Stimulated activated naive CD4-positive, alpha-beta T cell (primary cell): ENCODE results near the gene TMEM94.

Source experiments
- DNase-seq, 6 experiments: peaks; one replicate each; lab custom pipeline; 2025; lab: John Stamatoyannopoulos, UW

TMEM94 gene

GRCh38 chr17:75525806-75526554 is 69.5 kb downstream of the TMEM94 start:
- peak in 2 of 6 experiments; percentile 36 to 58 for DNase-seq

- DNase-seq, result no peak
Measured at GRCh38 chr17:75526555-75527270, 70.3 kb downstream of the TMEM94 start.

GRCh38 chr17:75530837-75531720 is 74.6 kb downstream of the TMEM94 start:
- DNase-seq, result no peak

- no peak for DNase-seq
Measured at GRCh38 chr17:75531721-75532072, 75.3 kb downstream of the TMEM94 start.

- DNase-seq, result peak in 4 of 6 experiments; percentile 10 to 47 (median 29)
Measured at GRCh38 chr17:75535119-75535537, 78.7 kb downstream of the TMEM94 start.

- no peak for DNase-seq
Measured at GRCh38 chr17:75535871-75536270, 79.4 kb downstream of the TMEM94 start.

- no peak for DNase-seq
Measured at GRCh38 chr17:75536366-75536765, 79.9 kb downstream of the TMEM94 start.

GRCh38 chr17:75539967-75540729 is 83.7 kb downstream of the TMEM94 start:
- no peak for DNase-seq

GRCh38 chr17:75540923-75541503 is 84.6 kb downstream of the TMEM94 start:
- no peak for DNase-seq

GRCh38 chr17:75542229-75542628 is 85.8 kb downstream of the TMEM94 start:
- DNase-seq, result no peak

- no peak for DNase-seq
Measured at GRCh38 chr17:75542728-75543336, 86.4 kb downstream of the TMEM94 start.

- DNase-seq, result no peak
Measured at GRCh38 chr17:75544250-75544649, 87.8 kb downstream of the TMEM94 start.

- no peak for DNase-seq
Measured at GRCh38 chr17:75546181-75546580, 89.7 kb downstream of the TMEM94 start.

- no peak for DNase-seq
Measured at GRCh38 chr17:75547091-75547490, 90.7 kb downstream of the TMEM94 start.

GRCh38 chr17:75548813-75549212 is 92.4 kb downstream of the TMEM94 start:
- DNase-seq, result no peak
